DND-41 (cell line): ENCODE measurements around the gene PDE4A.
A peak's percentile ranks its signal among the peaks of the same experiment; 100 is the strongest.

Experiments
- ATAC-seq: fragments of 200-7000 bp; cut with Tn5 transposase; 3 replicates; pipeline ENCODE4 v1.9.1; 2021; ENCODE audit warnings: low read depth; ENCODE audit not compliant: insufficient read depth
- DNase-seq: peaks from one replicate; pipeline ENCODE4 v3.0.0-alpha.2; 2020
- H2AFZ ChIP-seq: 2 replicates; pipeline ENCODE4 v1.6.0; 2012; ENCODE audit warnings: low read depth, low read length
- H3K27ac ChIP-seq: 2 replicates; pipeline ENCODE4 v1.5.1; 2012; ENCODE audit warnings: low read length, inconsistent platforms
- H3K27me3 ChIP-seq: fragments of 200-600 bp; sonication (generic); 2 replicates; pipeline ENCODE4 v1.6.0; 2012; ENCODE audit warnings: low read length, mild to moderate bottlenecking, inconsistent platforms; ENCODE audit not compliant: insufficient read depth, poor library complexity
- H3K36me3 ChIP-seq: 2 replicates; pipeline ENCODE4 v1.5.1; 2012; ENCODE audit warnings: low read length, inconsistent platforms; ENCODE audit not compliant: insufficient read depth
- H3K4me1 ChIP-seq: 2 replicates; pipeline ENCODE4 v1.5.1; 2012; ENCODE audit warnings: mild to moderate bottlenecking, low read length; ENCODE audit not compliant: insufficient read depth
- H3K4me2 ChIP-seq: 2 replicates; pipeline ENCODE4 v1.6.0; 2012; ENCODE audit warnings: mild to moderate bottlenecking, moderate library complexity, low read length, inconsistent platforms; ENCODE audit not compliant: insufficient read depth
- H3K4me3 ChIP-seq, 2 experiments: fragments of 200-600 bp in 1 of 2; shearing (Covaris generic) in 1 of 2; 2 replicates each; pipeline ENCODE4 v1.5.1; 2012 to 2016; ENCODE audit warnings: inconsistent platforms in 2 of 2, low read length in 2 of 2, mild to moderate bottlenecking in 2 of 2, low read depth in 1 of 2, moderate library complexity in 1 of 2
- H3K79me2 ChIP-seq: 2 replicates; pipeline ENCODE4 v1.6.0; 2012; ENCODE audit warnings: low read length, inconsistent platforms; ENCODE audit not compliant: insufficient read depth
- H3K9ac ChIP-seq: 2 replicates; pipeline ENCODE4 v1.6.0; 2012; ENCODE audit warnings: low read depth, mild to moderate bottlenecking, inconsistent platforms, low read length, moderate library complexity
- H3K9me3 ChIP-seq: 2 replicates; pipeline ENCODE4 v1.5.1; 2012; ENCODE audit warnings: low read length, moderate library complexity, mild to moderate bottlenecking, inconsistent platforms; ENCODE audit not compliant: insufficient read depth, severe bottlenecking
- H4K20me1 ChIP-seq: 2 replicates; pipeline ENCODE4 v1.6.0; 2012; ENCODE audit warnings: low read length; ENCODE audit not compliant: insufficient read depth
- EZH2 ChIP-seq: IDR thresholded peaks from 3 replicates; pipeline ENCODE4 v1.6.1; 2012; ENCODE audit warnings: borderline replicate concordance, low read depth, mild to moderate bottlenecking, moderate library complexity, low read length, inconsistent platforms; ENCODE audit not compliant: severe bottlenecking
- TF ChIP-seq, protein P1 (sequence below): IDR thresholded peaks from 2 replicates; pipeline ENCODE4 v1.5.1; 2012; ENCODE audit warnings: borderline replicate concordance, low read length, moderate library complexity, mild to moderate bottlenecking; ENCODE audit not compliant: poor library complexity, severe bottlenecking; ENCODE audit errors: extremely low read depth

The PDE4A gene

DNA sequence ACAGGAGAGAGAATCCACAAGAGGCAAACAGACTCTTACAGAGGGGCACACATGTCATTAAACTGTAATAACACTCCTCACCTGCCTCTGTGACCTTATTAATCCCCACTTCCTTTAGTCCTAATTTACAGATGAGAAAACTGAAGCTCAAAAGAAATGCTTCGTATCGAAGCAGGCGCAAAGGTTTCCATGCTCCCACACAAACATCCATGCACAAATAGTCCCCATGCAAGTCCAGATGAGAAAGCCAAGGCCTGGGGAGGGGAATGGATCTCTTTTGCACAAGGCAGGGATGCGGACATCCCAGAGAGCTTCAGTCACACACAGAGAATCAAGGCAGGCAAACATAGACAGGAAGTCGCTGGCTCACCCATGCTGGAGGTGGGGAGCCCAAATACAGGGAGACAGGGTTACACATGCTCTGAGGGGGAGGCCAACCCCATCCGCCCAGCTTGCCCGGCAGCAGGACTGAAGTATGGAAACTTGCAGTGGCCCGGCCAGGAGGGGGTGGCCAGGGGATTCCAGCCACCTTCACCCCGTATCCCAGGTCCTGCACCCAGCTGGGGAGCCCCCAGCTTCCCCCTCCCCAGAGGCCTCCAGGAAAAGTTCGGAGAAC, 96.4 kb downstream of the PDE4A start:
- Histone ChIP-seq H3K4me2 (no peak overlapping the region), H3K4me1 (no peaks in the 10 kb centered on the region), H3K9me3 (no peaks in the 10 kb centered on the region), H3K27ac (no peak overlapping the region), H2AFZ (0 out of 2 replicates have a peak overlapping the region, but pooled peaks have one; percentile 10), H4K20me1 (no peaks in the 10 kb centered on the region), H3K4me3 (no peak overlapping the region), H3K9ac (no peak overlapping the region; the same call in 1 of the 2 replicates), H3K27me3 (no peaks in the 10 kb centered on the region), H3K36me3 (no peaks in the 10 kb centered on the region), H3K79me2 (no peaks in the 10 kb centered on the region)
- ATAC-seq: peak; percentile 50; the same call in 1 of the 3 replicates
- no peak for DNase-seq
- TF ChIP-seq, protein P1, sequence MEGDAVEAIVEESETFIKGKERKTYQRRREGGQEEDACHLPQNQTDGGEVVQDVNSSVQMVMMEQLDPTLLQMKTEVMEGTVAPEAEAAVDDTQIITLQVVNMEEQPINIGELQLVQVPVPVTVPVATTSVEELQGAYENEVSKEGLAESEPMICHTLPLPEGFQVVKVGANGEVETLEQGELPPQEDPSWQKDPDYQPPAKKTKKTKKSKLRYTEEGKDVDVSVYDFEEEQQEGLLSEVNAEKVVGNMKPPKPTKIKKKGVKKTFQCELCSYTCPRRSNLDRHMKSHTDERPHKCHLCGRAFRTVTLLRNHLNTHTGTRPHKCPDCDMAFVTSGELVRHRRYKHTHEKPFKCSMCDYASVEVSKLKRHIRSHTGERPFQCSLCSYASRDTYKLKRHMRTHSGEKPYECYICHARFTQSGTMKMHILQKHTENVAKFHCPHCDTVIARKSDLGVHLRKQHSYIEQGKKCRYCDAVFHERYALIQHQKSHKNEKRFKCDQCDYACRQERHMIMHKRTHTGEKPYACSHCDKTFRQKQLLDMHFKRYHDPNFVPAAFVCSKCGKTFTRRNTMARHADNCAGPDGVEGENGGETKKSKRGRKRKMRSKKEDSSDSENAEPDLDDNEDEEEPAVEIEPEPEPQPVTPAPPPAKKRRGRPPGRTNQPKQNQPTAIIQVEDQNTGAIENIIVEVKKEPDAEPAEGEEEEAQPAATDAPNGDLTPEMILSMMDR: no peak
- TF ChIP-seq EZH2: no peak

GRCh38 chr19:10517361-10517759, 97.0 kb downstream of the PDE4A start, which contains the start of gene S1PR5:
Gene S1PR5 (minus strand): TSS chr19:10517447. CDS start chr19:10515011, 2,436 bp downstream.
- Histone ChIP-seq H3K4me3 (no peak within 1 kb of the TSS), H3K9ac (no peak within 1 kb of the TSS; the same call in 1 of the 2 replicates), H4K20me1 (no peaks in the 10 kb centered on the region), H3K27ac (no peak within 1 kb of the TSS), H3K36me3 (no peaks in the 10 kb centered on the region), H2AFZ (0 out of 2 replicates have a peak within 1 kb of the TSS, but pooled peaks have one; percentile 10), H3K79me2 (no peaks in the 10 kb centered on the region), H3K4me1 (no peaks in the 10 kb centered on the region), H3K27me3 (no peaks in the 10 kb centered on the region), H3K9me3 (no peaks in the 10 kb centered on the region), H3K4me2 (no peak within 1 kb of the TSS)
- TF ChIP-seq EZH2: no peak
- TF ChIP-seq, protein P1: no peak
- DNase-seq (no peak), ATAC-seq (no peak)

DNA sequence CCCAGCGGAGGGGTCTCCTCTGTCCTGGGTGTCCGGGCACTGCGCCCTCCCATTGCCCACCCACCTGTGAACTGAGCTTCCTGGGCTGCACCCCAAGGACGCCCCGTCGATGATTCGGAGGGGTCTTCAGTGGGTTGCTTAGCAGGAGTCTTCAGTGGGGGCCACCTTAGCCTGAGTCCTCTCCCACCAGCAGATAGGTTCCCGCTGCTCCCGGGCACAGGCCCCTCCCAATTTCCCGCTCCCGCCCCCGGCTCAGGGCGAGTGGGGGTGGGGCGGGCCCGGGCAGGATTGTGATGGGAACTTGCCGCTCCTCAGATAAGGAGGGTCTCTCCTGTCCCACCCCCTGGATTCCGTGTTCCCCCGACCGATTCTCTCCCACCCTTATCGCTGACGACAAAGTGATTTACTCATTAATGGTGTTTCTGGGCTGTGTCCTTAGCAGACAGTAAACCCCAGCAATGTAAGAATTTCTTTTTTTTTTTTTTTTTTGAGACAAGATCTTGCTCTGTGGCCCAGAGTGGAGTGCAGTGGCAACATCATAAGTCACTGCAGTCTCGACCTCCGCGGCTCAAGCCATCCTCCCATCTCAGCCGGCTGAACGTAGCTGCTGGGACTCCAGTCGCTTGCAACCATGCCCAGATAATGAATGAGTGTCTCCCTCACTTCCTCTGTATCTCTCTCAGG, 97.6 kb downstream of the PDE4A start:
- DNase-seq (no peak), ATAC-seq (0 out of 3 replicates have a peak, but pooled peaks have one; percentile 40)
- Histone ChIP-seq H3K79me2 (no peaks in the 10 kb centered on the region), H3K27me3 (no peaks in the 10 kb centered on the region), H3K36me3 (no peaks in the 10 kb centered on the region), H3K4me3 (no peak overlapping the region), H3K9ac (no peak overlapping the region), H3K4me2 (no peak overlapping the region), H3K9me3 (no peaks in the 10 kb centered on the region), H2AFZ (no peak overlapping the region), H3K4me1 (no peaks in the 10 kb centered on the region), H4K20me1 (no peaks in the 10 kb centered on the region), H3K27ac (no peak overlapping the region)
- TF ChIP-seq, protein P1: no peak
- TF ChIP-seq EZH2: no peak
